Measurements from ENCODE around the gene PAXX.

GRCh38 chr9:137035507-137035834 is 43.2 kb downstream of the PAXX start:
- TF ChIP-seq CTCF (IDR thresholded peaks at IDR 0.05) (peak in 3 of 5 experiments; percentile 3 to 30 (median 7)), EP300 (IDR thresholded peaks at IDR 0.05) (no peak)

Data from tibial nerve (tissue), 4 donors.